HG02763 (cell line): ENCODE results near the gene IL20RB.

Experiments used
- ATAC-seq: cut with Tn5 transposase; IDR thresholded peaks from one replicate; pipeline ENCODE4 v1.9.1; 2021; ENCODE audit warnings: mild to moderate bottlenecking, moderate library complexity; ENCODE audit not compliant: unreplicated experiment

Gene IL20RB

DNA sequence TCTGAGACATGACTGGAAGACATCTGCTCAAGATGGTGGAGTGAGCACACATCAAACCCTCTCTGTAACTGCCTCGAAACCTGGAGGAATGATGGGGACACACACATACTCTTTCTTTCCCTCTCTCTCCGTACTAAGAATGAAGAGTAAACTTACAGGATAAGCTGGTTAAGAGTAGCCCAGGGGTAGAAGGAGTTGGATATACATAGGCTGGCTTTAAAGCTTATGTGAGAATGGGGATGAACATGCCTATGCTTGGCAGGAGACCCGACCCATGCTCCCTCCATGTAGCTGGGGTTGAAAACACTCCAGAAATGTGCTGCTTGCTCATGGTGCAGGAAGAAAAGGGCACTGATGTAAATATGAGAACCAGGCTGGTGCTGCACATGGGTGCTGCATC lies 68.9 kb downstream of the IL20RB start:
- ATAC-seq = no peak

DNA sequence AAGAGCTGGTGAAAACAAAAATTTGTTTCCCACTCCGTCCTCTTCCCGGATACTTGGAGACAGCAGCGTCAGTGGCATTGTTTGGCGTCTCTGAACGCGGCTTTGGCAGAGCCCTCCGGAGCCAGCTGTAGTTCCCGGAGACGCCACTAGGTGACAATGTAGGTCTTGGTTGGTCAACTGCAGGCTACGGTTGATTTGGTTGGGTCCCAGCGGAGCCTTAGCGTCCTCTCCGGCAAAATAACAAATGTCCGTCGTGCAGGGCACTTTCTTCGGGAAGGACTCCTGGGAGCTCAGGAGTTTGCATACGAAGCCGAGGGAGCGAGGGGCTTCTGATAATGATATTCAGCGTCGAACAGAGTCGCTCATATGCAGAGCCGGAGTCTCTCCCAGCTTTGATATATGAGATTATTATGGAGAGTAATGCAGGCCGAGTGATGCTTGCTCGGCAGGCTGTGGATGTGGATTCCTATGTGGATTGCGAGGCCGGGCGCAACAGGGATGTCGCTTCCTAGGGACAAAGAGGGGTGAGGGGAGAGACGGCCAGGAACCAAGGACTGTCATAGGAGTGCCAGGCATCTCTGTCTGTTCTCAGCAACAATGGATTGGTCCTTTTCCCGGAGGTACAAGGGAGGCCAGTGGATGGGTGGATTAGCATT lies 74.8 kb downstream of the IL20RB start:
- ATAC-seq = peak; percentile 85

DNA sequence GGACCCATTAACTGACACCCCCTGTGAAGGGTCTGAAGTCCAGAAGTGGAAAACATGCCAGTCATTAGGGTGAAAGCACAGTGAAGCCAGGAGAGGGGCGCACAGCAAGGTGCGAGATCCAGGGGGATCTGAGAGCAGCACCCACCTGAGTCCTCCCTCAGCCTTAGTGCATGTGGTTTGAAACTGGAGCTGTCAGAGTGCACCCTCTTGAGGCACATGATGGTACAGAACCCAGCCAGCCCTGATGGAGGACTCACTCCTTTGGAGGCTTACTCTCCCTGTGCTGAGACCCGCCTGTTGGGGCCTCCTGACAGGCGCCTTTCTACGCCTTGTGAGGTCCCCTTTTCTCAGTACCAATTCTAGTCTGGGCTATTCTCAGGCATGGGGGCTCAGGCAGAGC lies 77.8 kb downstream of the IL20RB start:
- no peak for ATAC-seq

DNA sequence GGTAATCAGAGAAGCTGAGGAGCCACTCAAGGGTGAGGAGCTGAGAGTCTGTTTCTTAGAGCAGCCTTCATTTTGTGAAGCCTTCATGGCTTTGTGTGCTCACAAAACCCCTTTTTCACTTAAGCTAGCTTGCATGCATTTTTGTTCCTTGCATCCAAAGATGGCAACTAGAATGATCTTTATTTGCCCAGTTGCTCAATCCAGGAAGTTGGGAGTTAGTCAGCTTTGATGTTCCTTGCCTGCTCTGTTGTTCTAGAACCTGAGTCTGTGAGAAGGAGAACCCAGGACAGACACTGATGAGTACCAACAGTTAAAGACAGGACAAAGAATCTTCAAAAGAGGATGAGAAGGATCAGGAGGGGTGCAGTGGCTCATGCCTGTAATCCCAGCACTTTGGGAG lies 81.8 kb downstream of the IL20RB start:
- ATAC-seq = no peak

DNA sequence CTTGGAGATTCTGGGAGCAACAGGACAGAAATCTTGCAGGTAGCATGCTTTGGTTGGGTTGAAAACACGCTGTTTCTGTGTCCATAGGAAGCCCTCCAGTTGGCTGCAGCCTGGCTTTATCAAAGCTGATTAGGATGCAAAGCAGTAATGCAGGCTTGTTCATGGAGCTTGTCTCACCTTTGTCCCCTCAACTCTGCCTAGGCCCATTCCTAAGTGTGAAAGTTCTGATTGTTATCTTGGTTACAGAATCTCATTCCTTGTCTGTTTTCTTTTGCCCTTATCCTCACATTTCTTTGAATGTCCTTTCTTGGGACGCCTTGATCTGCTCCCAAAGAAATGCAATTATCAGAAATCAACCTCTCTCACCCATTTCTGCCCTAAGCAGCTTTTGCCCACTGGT lies 83.5 kb downstream of the IL20RB start:
- no peak for ATAC-seq

DNA sequence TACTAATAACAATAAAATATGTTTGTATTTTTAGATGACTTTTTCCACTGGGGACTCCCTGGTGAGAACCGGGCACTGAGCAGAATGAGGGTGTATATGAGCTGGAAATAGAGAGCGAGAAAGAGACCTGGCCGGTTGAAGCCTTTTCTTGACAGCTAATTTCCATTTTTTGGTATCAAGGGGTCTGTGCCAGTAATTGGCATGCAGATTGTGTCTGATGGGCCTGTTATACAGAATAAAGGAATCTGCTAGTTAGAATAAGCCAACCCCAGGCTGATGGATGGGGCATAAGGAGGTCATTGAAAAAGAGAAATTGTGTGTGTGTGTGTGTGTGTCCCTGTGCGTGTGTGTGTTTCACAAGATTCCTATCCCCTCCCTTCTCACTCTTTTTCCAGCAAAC lies 83.9 kb downstream of the IL20RB start:
- no peak for ATAC-seq

DNA sequence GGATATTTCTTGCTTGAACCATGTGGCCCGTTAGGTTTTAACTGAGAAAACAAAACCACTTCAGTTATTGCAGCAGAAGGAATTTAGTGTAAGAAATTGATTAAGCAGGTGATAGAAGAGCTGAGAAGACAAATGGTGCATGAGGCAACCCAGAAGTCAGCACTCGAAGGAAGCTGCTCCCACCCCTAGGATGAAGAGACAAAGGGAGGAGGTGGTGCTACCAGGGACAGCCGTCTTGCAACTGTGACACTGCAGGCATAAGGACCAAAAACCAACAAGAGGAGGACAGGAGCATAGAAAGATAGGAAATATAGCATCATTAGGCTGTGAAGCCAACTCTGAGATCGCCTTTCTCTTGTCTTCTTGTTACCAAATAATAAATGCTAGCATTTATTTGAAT lies 89.0 kb downstream of the IL20RB start:
- ATAC-seq = no peak

- no peak for ATAC-seq
These were observed 89.5 kb downstream of the IL20RB start for GRCh38 chr3:137047240-137047639.

DNA sequence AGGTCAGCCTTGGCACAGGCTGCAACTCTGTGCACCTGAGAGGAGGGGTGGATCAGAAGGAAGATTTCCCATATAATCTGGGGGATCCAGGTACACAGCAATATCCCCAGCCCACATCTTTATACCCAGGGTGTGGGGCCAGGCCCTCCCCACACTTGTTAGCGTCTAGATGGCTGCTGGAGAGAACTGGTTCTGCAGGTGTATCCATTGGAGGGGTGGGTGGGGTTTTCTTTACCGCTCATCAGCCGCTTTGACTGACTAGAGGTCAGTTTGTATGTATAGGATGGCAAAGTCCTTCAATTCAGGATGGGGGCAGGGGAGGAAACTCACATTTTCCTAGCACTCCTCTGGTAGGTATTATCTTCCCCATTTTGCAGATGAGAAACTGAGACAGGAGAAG lies 92.5 kb downstream of the IL20RB start:
- no peak for ATAC-seq

GRCh38 chr3:137052298-137052697 lies 94.5 kb downstream of the IL20RB start:
- ATAC-seq = no peak
